ENCODE data around the gene SH2D6. TPM values are rescaled to one million over a fixed set of nuclear protein-coding genes. Genes with fewer than 3 reads are reported as not detected.

The SH2D6 gene
- total RNA-seq, 6 experiments from 2014 or later: 0.25 to 0.52 (median 0.37) TPM; not detected in 3

GRCh38 chr2:85399183-85399455 is 19.4 kb upstream of the SH2D6 start:
- Mint-ChIP-seq H3K4me1 (ENCODE audit: low read depth) (peaks cover 10% of the 10 kb centered on the region), H3K27ac (no peak overlapping the region), H3K9me3 (peaks cover 6% of the 10 kb centered on the region; the same call in 1 of the 2 replicates), H3K27me3 (ENCODE audit: insufficient read depth) (no peaks in the 10 kb centered on the region; the same call in 1 of the 2 replicates), H3K4me3 (no peak overlapping the region), H3K36me3 (ENCODE audit: low read depth) (0 out of 2 replicates have a peak, but pooled peaks cover 8% of the 10 kb centered on the region)
- DNase-seq: no peak
- TF ChIP-seq CTCF (IDR thresholded peaks at IDR 0.05): no peak

GRCh38 chr2:85400023-85400422 is 18.5 kb upstream of the SH2D6 start:
- peaks cover 6% of the 10 kb centered on the region; the same call in 1 of the 2 replicates for H3K9me3 Mint-ChIP-seq
- H3K27me3 Mint-ChIP-seq (ENCODE audit: insufficient read depth): no peaks in the 10 kb centered on the region; the same call in 1 of the 2 replicates
- H3K36me3 Mint-ChIP-seq (ENCODE audit: low read depth): 0 out of 2 replicates have a peak, but pooled peaks cover 8% of the 10 kb centered on the region
- H3K4me3 Mint-ChIP-seq: no peak overlapping the region
- H3K27ac Mint-ChIP-seq: no peak overlapping the region
- TF ChIP-seq CTCF (IDR thresholded peaks at IDR 0.05): no peak
- H3K4me1 Mint-ChIP-seq (ENCODE audit: low read depth): peaks cover 7% of the 10 kb centered on the region; the same call in 1 of the 2 replicates
- DNase-seq: no peak

- Mint-ChIP-seq H3K27ac (no peak overlapping the region), H3K9me3 (peaks cover 6% of the 10 kb centered on the region; the same call in 1 of the 2 replicates), H3K36me3 (ENCODE audit: low read depth) (0 out of 2 replicates have a peak, but pooled peaks cover 8% of the 10 kb centered on the region), H3K4me1 (ENCODE audit: low read depth) (peaks cover 13% of the 10 kb centered on the region; the same call in 1 of the 2 replicates), H3K27me3 (ENCODE audit: insufficient read depth) (no peaks in the 10 kb centered on the region; the same call in 1 of the 2 replicates), H3K4me3 (no peak overlapping the region)
- no peak for DNase-seq
- no peak for TF ChIP-seq CTCF (IDR thresholded peaks at IDR 0.05)
Measured at GRCh38 chr2:85400541-85401463, 17.7 kb upstream of the SH2D6 start.

- no peak for TF ChIP-seq CTCF (IDR thresholded peaks at IDR 0.05)
- Mint-ChIP-seq H3K4me1 (ENCODE audit: low read depth) (peaks cover 13% of the 10 kb centered on the region; the same call in 1 of the 2 replicates), H3K36me3 (ENCODE audit: low read depth) (0 out of 2 replicates have a peak, but pooled peaks cover 8% of the 10 kb centered on the region), H3K27me3 (ENCODE audit: insufficient read depth) (no peaks in the 10 kb centered on the region; the same call in 1 of the 2 replicates), H3K9me3 (peaks cover 6% of the 10 kb centered on the region; the same call in 1 of the 2 replicates), H3K27ac (no peak overlapping the region), H3K4me3 (no peak overlapping the region)
- no peak for DNase-seq
Measured at GRCh38 chr2:85401464-85401805, 17.1 kb upstream of the SH2D6 start.

GRCh38 chr2:85401844-85402243 is 16.7 kb upstream of the SH2D6 start:
- peaks cover 13% of the 10 kb centered on the region; the same call in 1 of the 2 replicates for H3K4me1 Mint-ChIP-seq (ENCODE audit: low read depth)
- no peak for TF ChIP-seq CTCF (IDR thresholded peaks at IDR 0.05)
- H3K9me3 Mint-ChIP-seq: peaks cover 6% of the 10 kb centered on the region; the same call in 1 of the 2 replicates
- no peak overlapping the region for H3K27ac Mint-ChIP-seq
- no peaks in the 10 kb centered on the region; the same call in 1 of the 2 replicates for H3K27me3 Mint-ChIP-seq (ENCODE audit: insufficient read depth)
- DNase-seq: no peak
- H3K4me3 Mint-ChIP-seq: no peak overlapping the region
- 0 out of 2 replicates have a peak, but pooled peaks cover 8% of the 10 kb centered on the region for H3K36me3 Mint-ChIP-seq (ENCODE audit: low read depth)
